Right renal cortex interstitium (tissue), 3 donors: ENCODE results near the gene SAAL1. TPM values are rescaled to one million over a fixed set of nuclear protein-coding genes. Genes with fewer than 3 reads are reported as not detected.
"Not testable (repeated sequence)": the region's sequence is repeated elsewhere in the genome, so short reads cannot be mapped to it uniquely, and the experiment has no call there.

Experiments used
- DNase-seq, 3 donors: peaks; one replicate each; pipeline ENCODE4 v3.0.0-alpha.2; 2013; ENCODE audit warnings: low read depth in 3 of 3, low spot score in 2 of 3
- polyA plus RNA-seq, 3 donors: library from polyadenylated mRNA; unstranded; fragments of 120-200 nt; gene quantifications; one replicate each; pipeline ENCODE4 v1.2.1, GENCODE V29; 2013; ENCODE audit not compliant: insufficient read length in 3 of 3

SAAL1 gene
- polyA plus RNA-seq: 10 to 100 TPM; 25.0 to 27.8 (median 26.6) TPM

GRCh38 chr11:18105802-18106574, at the start of gene SAAL1:
SAAL1 (minus strand) TSS chr11:18106082; CDS start chr11:18106041, 41 bp downstream.
- peak; percentile 54 to 65 (median 62) for DNase-seq

- no peak for DNase-seq
These were observed 45.7 kb upstream of the SAAL1 start for GRCh38 chr11:18151581-18151980.

GRCh38 chr11:18145837-18146236, 40.0 kb upstream of the SAAL1 start:
- no peak for DNase-seq

GRCh38 chr11:18145025-18145424, 39.1 kb upstream of the SAAL1 start:
- no peak for DNase-seq

GRCh38 chr11:18144243-18144642, 38.4 kb upstream of the SAAL1 start:
- DNase-seq: no peak

GRCh38 chr11:18140145-18140544, 34.3 kb upstream of the SAAL1 start:
- DNase-seq: no peak

- no peak for DNase-seq
These were observed 31.4 kb upstream of the SAAL1 start for GRCh38 chr11:18137186-18137800.

- no peak for DNase-seq
These were observed 29.4 kb upstream of the SAAL1 start for GRCh38 chr11:18135308-18135707.

GRCh38 chr11:18132341-18132740, 26.5 kb upstream of the SAAL1 start, which contains the start of gene MRGPRX3:
MRGPRX3 (plus strand) TSS chr11:18132571; CDS start chr11:18137203, 4,632 bp downstream.
- DNase-seq: no peak

- DNase-seq: not testable (repeated sequence)
These were observed 25.2 kb upstream of the SAAL1 start for GRCh38 chr11:18131115-18131514.

- DNase-seq: not testable (repeated sequence)
These were observed 15.5 kb upstream of the SAAL1 start for GRCh38 chr11:18121331-18121828.

- peak in 2 of 3 donors; percentile 38 to 47 for DNase-seq
These were observed 9.7 kb upstream of the SAAL1 start for GRCh38 chr11:18115360-18116127.

- DNase-seq: no peak
These were observed 5.1 kb upstream of the SAAL1 start for GRCh38 chr11:18111005-18111404.

GRCh38 chr11:18108254-18108653, 2.4 kb upstream of the SAAL1 start:
- DNase-seq: no peak

GRCh38 chr11:18106688-18107087, 806 bp upstream of the SAAL1 start:
- DNase-seq: no peak

GRCh38 chr11:18105086-18105801, 638 bp downstream of the SAAL1 start:
- DNase-seq: no peak

GRCh38 chr11:18100926-18101656, 4.8 kb downstream of the SAAL1 start:
- DNase-seq: no peak

- DNase-seq: no peak
These were observed 11.9 kb downstream of the SAAL1 start for GRCh38 chr11:18093959-18094358.

GRCh38 chr11:18091731-18092130, 14.2 kb downstream of the SAAL1 start:
- no peak for DNase-seq

GRCh38 chr11:18088966-18089365, 16.9 kb downstream of the SAAL1 start:
- no peak for DNase-seq
